H9 (cell line): Measurements from ENCODE around the gene FRY. TPM values are rescaled to one million over a fixed set of nuclear protein-coding genes. Genes with fewer than 3 reads are reported as not detected.
"Not testable (repeated sequence)": the region's sequence is repeated elsewhere in the genome, so short reads cannot be mapped to it uniquely, and the experiment has no call there.

Experiments used
- DNase-seq: peaks from one replicate; pipeline ENCODE4 v3.0.0-alpha.2; 2017
- H2AFZ ChIP-seq: one replicate; pipeline ENCODE4 v1.6.1; 2013; ENCODE audit warnings: mild to moderate bottlenecking, low read length, control low read depth, moderate library complexity
- H2AK5ac ChIP-seq: 2 replicates; pipeline ENCODE4 v1.6.1; 2013; ENCODE audit warnings: low read length, control low read depth, mixed read lengths; ENCODE audit not compliant: insufficient read length
- H2BK120ac ChIP-seq: one replicate; pipeline ENCODE4 v1.6.1; 2013; ENCODE audit warnings: low read depth, mild to moderate bottlenecking, low read length, control low read depth, inconsistent platforms; ENCODE audit not compliant: poor library complexity, severe bottlenecking
- H2BK12ac ChIP-seq: 2 replicates; pipeline ENCODE4 v1.6.1; 2013; ENCODE audit warnings: low read length, control low read depth, mixed read lengths, low read depth; ENCODE audit not compliant: insufficient read length
- H2BK15ac ChIP-seq: 2 replicates; pipeline ENCODE4 v1.6.1; 2013; ENCODE audit warnings: low read depth, low read length, control low read depth
- H2BK20ac ChIP-seq: one replicate; pipeline ENCODE4 v1.6.1; 2013; ENCODE audit warnings: low read depth, mild to moderate bottlenecking, low read length, control low read depth, inconsistent platforms; ENCODE audit not compliant: poor library complexity, severe bottlenecking
- H2BK5ac ChIP-seq: 2 replicates; pipeline ENCODE4 v1.6.1; 2013; ENCODE audit warnings: low read length, control low read depth, mixed read lengths; ENCODE audit not compliant: insufficient read length
- H3K14ac ChIP-seq: 2 replicates; pipeline ENCODE4 v1.6.1; 2013; ENCODE audit warnings: low read length, control low read depth; ENCODE audit not compliant: insufficient read depth
- H3K18ac ChIP-seq: 2 replicates; pipeline ENCODE4 v1.6.1; 2013; ENCODE audit warnings: low read depth, mild to moderate bottlenecking, mixed read lengths, low read length, control low read depth; ENCODE audit not compliant: insufficient read length
- H3K23ac ChIP-seq: 2 replicates; pipeline ENCODE4 v1.6.1; 2013; ENCODE audit warnings: low read length, control low read depth, mixed read lengths, low read depth; ENCODE audit not compliant: insufficient read length
- H3K23me2 ChIP-seq: 2 replicates; pipeline ENCODE4 v1.6.1; 2013; ENCODE audit warnings: low read depth, mild to moderate bottlenecking, mixed read lengths, low read length, control low read depth; ENCODE audit not compliant: insufficient read length, poor library complexity, severe bottlenecking
- H3K27ac ChIP-seq: 2 replicates; pipeline ENCODE4 v1.5.1; 2013; ENCODE audit warnings: low read length, control low read depth, mixed read lengths, low read depth; ENCODE audit not compliant: insufficient read length
- H3K27me3 ChIP-seq: 2 replicates; pipeline ENCODE4 v1.6.1; 2013; ENCODE audit warnings: low read length, control low read depth, inconsistent platforms; ENCODE audit not compliant: insufficient read depth
- H3K4ac ChIP-seq: 2 replicates; pipeline ENCODE4 v1.6.1; 2013; ENCODE audit warnings: low read depth, mild to moderate bottlenecking, control low read depth, inconsistent platforms, low read length, moderate library complexity
- H3K4me1 ChIP-seq: 2 replicates; pipeline ENCODE4 v1.6.1; 2013; ENCODE audit warnings: low read length, control low read depth, inconsistent platforms; ENCODE audit not compliant: insufficient read depth
- H3K4me2 ChIP-seq: 2 replicates; pipeline ENCODE4 v1.6.1; 2013; ENCODE audit warnings: low read length, control low read depth, mixed read lengths; ENCODE audit not compliant: insufficient read length, insufficient read depth
- H3K56ac ChIP-seq: 2 replicates; pipeline ENCODE4 v1.6.1; 2013; ENCODE audit warnings: low read depth, mild to moderate bottlenecking, mixed read lengths, low read length, control low read depth; ENCODE audit not compliant: insufficient read length
- H3K79me1 ChIP-seq: 2 replicates; pipeline ENCODE4 v1.6.1; 2013; ENCODE audit warnings: low read depth, mild to moderate bottlenecking, moderate library complexity, low read length, control low read depth, inconsistent platforms; ENCODE audit not compliant: insufficient read depth, poor library complexity, severe bottlenecking
- H3K79me2 ChIP-seq: 2 replicates; pipeline ENCODE4 v1.6.1; 2013; ENCODE audit warnings: low read length, control low read depth, inconsistent platforms; ENCODE audit not compliant: insufficient read depth
- H3K9ac ChIP-seq: 2 replicates; pipeline ENCODE4 v1.6.1; 2013; ENCODE audit warnings: low read length, control low read depth, mixed read lengths; ENCODE audit not compliant: insufficient read length; ENCODE audit errors: extremely low read depth
- H3K9me3 ChIP-seq: one replicate; pipeline ENCODE4 v1.6.1; 2013; ENCODE audit warnings: low read depth, low read length, inconsistent platforms; ENCODE audit not compliant: control insufficient read depth
- H3T11ph ChIP-seq: one replicate; pipeline ENCODE4 v1.6.1; 2013; ENCODE audit warnings: mild to moderate bottlenecking, low read length, control low read depth, inconsistent platforms
- H4K20me1 ChIP-seq: one replicate; pipeline ENCODE4 v1.6.1; 2013; ENCODE audit not compliant: control insufficient read depth, insufficient read length, insufficient read depth
- H4K5ac ChIP-seq: 2 replicates; pipeline ENCODE4 v1.6.1; 2013; ENCODE audit warnings: low read depth, mild to moderate bottlenecking, mixed read lengths, low read length, control low read depth; ENCODE audit not compliant: insufficient read length
- H4K8ac ChIP-seq: replicated peaks from 2 replicates; pipeline ENCODE4 v1.6.1; 2013; ENCODE audit warnings: low read length, control low read depth, mixed read lengths, low read depth; ENCODE audit not compliant: insufficient read length
- H4K91ac ChIP-seq: 2 replicates; pipeline ENCODE4 v1.6.1; 2013; ENCODE audit warnings: low read depth, mild to moderate bottlenecking, moderate library complexity, mixed read lengths, low read length, control low read depth; ENCODE audit not compliant: insufficient read length
- H3K27ac Mint-ChIP-seq, 3 experiments: 2 replicates in 2 of 3; 3 replicates in 1 of 3; pipeline ENCODE4 v1.8.0; 2020 to 2021; ENCODE audit warnings: mixed read lengths in 3 of 3, mild to moderate bottlenecking in 1 of 3, moderate library complexity in 1 of 3
- H3K27me3 Mint-ChIP-seq: 2 replicates; pipeline ENCODE4 v1.8.0; 2021; ENCODE audit warnings: low read depth, mild to moderate bottlenecking, moderate library complexity, mixed read lengths
- H3K36me3 Mint-ChIP-seq, 3 experiments: 2 replicates in 2 of 3; 3 replicates in 1 of 3; pipeline ENCODE4 v1.8.0; 2020 to 2021; ENCODE audit warnings: low read depth in 3 of 3, mixed read lengths in 3 of 3; ENCODE audit not compliant: insufficient read depth in 1 of 3
- H3K4me1 Mint-ChIP-seq, 2 experiments: 2 replicates each; pipeline ENCODE4 v1.8.0; 2020; ENCODE audit warnings: mixed read lengths in 2 of 2
- H3K4me3 Mint-ChIP-seq, 2 experiments: 2 replicates in 1 of 2; 3 replicates in 1 of 2; pipeline ENCODE4 v1.8.0; 2020 to 2021; ENCODE audit warnings: mild to moderate bottlenecking in 2 of 2, mixed read lengths in 2 of 2, moderate library complexity in 1 of 2
- H3K9me3 Mint-ChIP-seq, 2 experiments: 2 replicates in 1 of 2; 3 replicates in 1 of 2; pipeline ENCODE4 v1.8.0; 2020; ENCODE audit warnings: mild to moderate bottlenecking in 2 of 2, mixed read lengths in 2 of 2, moderate library complexity in 1 of 2
- CTCF ChIP-seq: fragments of 200-600 bp; sonication (generic); conservative IDR thresholded peaks from 3 replicates; pipeline ENCODE4 v1.8.0; 2021; ENCODE audit warnings: antibody characterized with exemption, mild to moderate bottlenecking
- WGBS: extraction: QIAGEN DNeasy Blood & Tissue Kit; methylation state at CpG from one replicate; pipeline ENCODE4 v1.1.7; 2013; ENCODE audit warnings: missing lambda C conversion rate, low lambda C conversion rate, mixed read lengths; ENCODE audit not compliant: insufficient read length; ENCODE audit errors: extremely low coverage; 5-methylcytosine and 5-hydroxymethylcytosine counted together
- total RNA-seq: library from RNA; stranded (reverse); gene quantifications from 2 replicates; pipeline ENCODE4 v1.2.1, GENCODE V29; 2021

Gene FRY
- total RNA-seq, 1 experiment from 2014 or later: 5.2 TPM

- TF ChIP-seq CTCF: no peak
- no peaks in the 10 kb centered on the region for H3K27me3 Mint-ChIP-seq
- peaks cover 0 to 4% of the 10 kb centered on the region in 2 experiments; a peak in 3 of 5 replicates for H3K9me3 Mint-ChIP-seq
- no CpG with 5 or more reads among the region's 5 CpGs for WGBS
- no peak overlapping the region for H3K27ac ChIP-seq
- peaks cover 2 to 8% (median 4%) of the 10 kb centered on the region in 3 experiments; a peak in 5 of 7 replicates for H3K36me3 Mint-ChIP-seq
- no peak overlapping the region for H3T11ph ChIP-seq
- no peaks in the 10 kb centered on the region for H4K20me1 ChIP-seq
- H4K91ac ChIP-seq: no peak overlapping the region
- H2BK5ac ChIP-seq: no peak overlapping the region
- no peak overlapping the region for H3K4ac ChIP-seq
- H2BK20ac ChIP-seq: no peak overlapping the region
- no peak for DNase-seq
- no peak overlapping the region for H2BK12ac ChIP-seq
- no peak overlapping the region for H3K14ac ChIP-seq
- H2BK120ac ChIP-seq: no peak overlapping the region
- no peak overlapping the region for H2AFZ ChIP-seq
- no peaks in the 10 kb centered on the region for H3K79me1 ChIP-seq
- no peak overlapping the region for H3K4me2 ChIP-seq
- no peak overlapping the region for H2AK5ac ChIP-seq
- H3K27me3 ChIP-seq: no peaks in the 10 kb centered on the region
- H3K4me1 ChIP-seq: no peaks in the 10 kb centered on the region
- no peaks in the 10 kb centered on the region for H3K9me3 ChIP-seq
- H3K56ac ChIP-seq: no peak overlapping the region
- no peaks in the 10 kb centered on the region for H3K23me2 ChIP-seq
- H3K4me3 Mint-ChIP-seq: no peak overlapping the region
- peaks cover 14 to 19% of the 10 kb centered on the region in 2 experiments for H3K4me1 Mint-ChIP-seq
- H4K5ac ChIP-seq: no peak overlapping the region
- H3K9ac ChIP-seq: no peak overlapping the region
- H3K79me2 ChIP-seq: no peaks in the 10 kb centered on the region
- no peak overlapping the region for H2BK15ac ChIP-seq
- no peak overlapping the region for H3K18ac ChIP-seq
- no peak overlapping the region for H3K23ac ChIP-seq
- no peak overlapping the region for H4K8ac ChIP-seq
- H3K27ac Mint-ChIP-seq: no peak overlapping the region
These were observed 49.0 kb upstream of the FRY start for GRCh38 chr13:31982540-31982939.

GRCh38 chr13:31983696-31984095, 47.9 kb upstream of the FRY start:
- not testable (repeated sequence) for H3K4me1 ChIP-seq, H2AFZ ChIP-seq, H3K9me3 Mint-ChIP-seq, H3K9me3 ChIP-seq, H3K27me3 ChIP-seq, H2BK5ac ChIP-seq, H2AK5ac ChIP-seq, H2BK120ac ChIP-seq, H4K91ac ChIP-seq, H2BK20ac ChIP-seq, H3K4ac ChIP-seq, H3K27me3 Mint-ChIP-seq, H2BK15ac ChIP-seq, H4K8ac ChIP-seq, DNase-seq, H3K27ac Mint-ChIP-seq, H3K27ac ChIP-seq, H3K79me2 ChIP-seq, H3K14ac ChIP-seq, H3K56ac ChIP-seq, H3K23ac ChIP-seq, H4K5ac ChIP-seq, H3K36me3 Mint-ChIP-seq, H2BK12ac ChIP-seq, H4K20me1 ChIP-seq, H3K23me2 ChIP-seq, H3K18ac ChIP-seq, H3K4me2 ChIP-seq, H3K4me3 Mint-ChIP-seq, H3T11ph ChIP-seq, H3K9ac ChIP-seq, H3K79me1 ChIP-seq
- WGBS: no CpG with 5 or more reads among the region's 2 CpGs
- peaks cover 14 to 19% of the 10 kb centered on the region in 2 experiments for H3K4me1 Mint-ChIP-seq
